ENCODE results near the gene ZNF552.

DNA sequence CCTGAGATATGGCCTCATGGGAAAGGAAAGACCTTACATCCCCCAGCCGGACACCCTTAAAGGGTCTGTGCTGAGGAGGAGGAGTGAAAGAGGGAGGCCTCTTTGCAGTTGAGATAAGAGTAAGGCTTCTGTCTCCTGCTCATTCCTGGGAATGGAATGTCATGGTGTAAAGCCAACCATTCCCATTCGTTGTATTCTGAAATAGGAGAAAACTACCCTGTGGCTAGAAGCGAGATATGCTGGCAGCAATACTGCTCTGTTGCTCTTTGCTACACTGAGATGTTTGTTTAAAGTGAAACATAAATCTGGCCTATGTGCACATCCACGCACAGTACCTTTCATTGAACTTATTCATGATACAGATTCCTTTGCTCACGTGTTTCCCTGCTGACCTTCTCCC lies 14.6 kb upstream of the ZNF552 start:
- TF ChIP-seq POLR2AphosphoS5 (IDR thresholded peaks at IDR 0.05) (no peak), POLR2A (IDR thresholded peaks at IDR 0.05) (no peak)
- TF ChIP-seq, protein P1, sequence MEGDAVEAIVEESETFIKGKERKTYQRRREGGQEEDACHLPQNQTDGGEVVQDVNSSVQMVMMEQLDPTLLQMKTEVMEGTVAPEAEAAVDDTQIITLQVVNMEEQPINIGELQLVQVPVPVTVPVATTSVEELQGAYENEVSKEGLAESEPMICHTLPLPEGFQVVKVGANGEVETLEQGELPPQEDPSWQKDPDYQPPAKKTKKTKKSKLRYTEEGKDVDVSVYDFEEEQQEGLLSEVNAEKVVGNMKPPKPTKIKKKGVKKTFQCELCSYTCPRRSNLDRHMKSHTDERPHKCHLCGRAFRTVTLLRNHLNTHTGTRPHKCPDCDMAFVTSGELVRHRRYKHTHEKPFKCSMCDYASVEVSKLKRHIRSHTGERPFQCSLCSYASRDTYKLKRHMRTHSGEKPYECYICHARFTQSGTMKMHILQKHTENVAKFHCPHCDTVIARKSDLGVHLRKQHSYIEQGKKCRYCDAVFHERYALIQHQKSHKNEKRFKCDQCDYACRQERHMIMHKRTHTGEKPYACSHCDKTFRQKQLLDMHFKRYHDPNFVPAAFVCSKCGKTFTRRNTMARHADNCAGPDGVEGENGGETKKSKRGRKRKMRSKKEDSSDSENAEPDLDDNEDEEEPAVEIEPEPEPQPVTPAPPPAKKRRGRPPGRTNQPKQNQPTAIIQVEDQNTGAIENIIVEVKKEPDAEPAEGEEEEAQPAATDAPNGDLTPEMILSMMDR (IDR thresholded peaks at IDR 0.05) = no peak
